ENCODE data around the gene CAPN2.
A peak's percentile ranks its signal among the peaks of the same experiment; 100 is the strongest.

The CAPN2 gene

GRCh38 chr1:223760833-223761232 lies 48.5 kb downstream of the CAPN2 start:
- DNase-seq: no peak
- Histone ChIP-seq H3K36me3 (replicated peaks; ENCODE audit: insufficient read depth, low read length) (no peaks in the 10 kb centered on the region), H3F3A (ENCODE audit: insufficient read depth, low read length) (no peaks in the 10 kb centered on the region), H3K27ac (ENCODE audit: low read length) (no peak overlapping the region), H3K27me3 (replicated peaks; ENCODE audit: insufficient read depth, low read length) (no peaks in the 10 kb centered on the region), H4K20me1 (ENCODE audit: insufficient read depth, low read length) (no peaks in the 10 kb centered on the region), H2AFZ (ENCODE audit: low read length) (no peak overlapping the region), H3K4me1 (ENCODE audit: low read length) (no peaks in the 10 kb centered on the region), H3K79me2 (ENCODE audit: low read length) (no peaks in the 10 kb centered on the region), H3K9me2 (replicated peaks; ENCODE audit: insufficient read depth, low read length) (no peaks in the 10 kb centered on the region), H3K9me3 (replicated peaks; ENCODE audit: insufficient read depth, low read length) (no peaks in the 10 kb centered on the region), H3K9ac (ENCODE audit: low read length) (no peak overlapping the region), H3K4me2 (ENCODE audit: low read depth, low read length) (no peak overlapping the region), H3K4me3 (ENCODE audit: low read length) (no peak overlapping the region)
- TF ChIP-seq CTCF (IDR thresholded peaks at IDR 0.05; ENCODE audit: low read length) (no peak), EZH2 (optimal IDR thresholded peaks at IDR 0.05; ENCODE audit: low read depth, low read length) (no peak), EZH2phosphoT487 (IDR thresholded peaks at IDR 0.05; ENCODE audit: low read length) (no peak)

GRCh38 chr1:223761411-223761810 lies 49.1 kb downstream of the CAPN2 start:
- Histone ChIP-seq H3F3A (ENCODE audit: insufficient read depth, low read length) (no peaks in the 10 kb centered on the region), H3K9me3 (replicated peaks; ENCODE audit: insufficient read depth, low read length) (no peaks in the 10 kb centered on the region), H2AFZ (ENCODE audit: low read length) (no peak overlapping the region), H3K4me1 (ENCODE audit: low read length) (no peaks in the 10 kb centered on the region), H3K36me3 (replicated peaks; ENCODE audit: insufficient read depth, low read length) (no peaks in the 10 kb centered on the region; the same call in 1 of the 2 replicates), H3K27ac (ENCODE audit: low read length) (no peak overlapping the region), H3K9ac (ENCODE audit: low read length) (no peak overlapping the region), H3K9me2 (replicated peaks; ENCODE audit: insufficient read depth, low read length) (no peaks in the 10 kb centered on the region), H3K4me3 (ENCODE audit: low read length) (no peak overlapping the region), H4K20me1 (ENCODE audit: insufficient read depth, low read length) (no peaks in the 10 kb centered on the region), H3K27me3 (replicated peaks; ENCODE audit: insufficient read depth, low read length) (no peaks in the 10 kb centered on the region), H3K79me2 (ENCODE audit: low read length) (no peaks in the 10 kb centered on the region), H3K4me2 (ENCODE audit: low read depth, low read length) (no peak overlapping the region)
- TF ChIP-seq EZH2 (optimal IDR thresholded peaks at IDR 0.05; ENCODE audit: low read depth, low read length): no peak
- no peak for TF ChIP-seq EZH2phosphoT487 (IDR thresholded peaks at IDR 0.05; ENCODE audit: low read length)
- TF ChIP-seq CTCF (IDR thresholded peaks at IDR 0.05; ENCODE audit: low read length): no peak
- DNase-seq: peak; percentile 2

- Histone ChIP-seq H4K20me1 (ENCODE audit: insufficient read depth, low read length) (no peaks in the 10 kb centered on the region), H3K79me2 (ENCODE audit: low read length) (no peaks in the 10 kb centered on the region), H3K27ac (ENCODE audit: low read length) (no peak overlapping the region), H3K9me2 (replicated peaks; ENCODE audit: insufficient read depth, low read length) (no peaks in the 10 kb centered on the region), H3F3A (ENCODE audit: insufficient read depth, low read length) (no peaks in the 10 kb centered on the region), H3K36me3 (replicated peaks; ENCODE audit: insufficient read depth, low read length) (no peaks in the 10 kb centered on the region; the same call in 1 of the 2 replicates), H3K4me2 (ENCODE audit: low read depth, low read length) (no peak overlapping the region), H3K4me3 (ENCODE audit: low read length) (no peak overlapping the region), H2AFZ (ENCODE audit: low read length) (no peak overlapping the region), H3K9me3 (replicated peaks; ENCODE audit: insufficient read depth, low read length) (no peaks in the 10 kb centered on the region), H3K27me3 (replicated peaks; ENCODE audit: insufficient read depth, low read length) (no peaks in the 10 kb centered on the region), H3K4me1 (ENCODE audit: low read length) (no peaks in the 10 kb centered on the region), H3K9ac (ENCODE audit: low read length) (no peak overlapping the region)
- no peak for DNase-seq
- TF ChIP-seq EZH2 (optimal IDR thresholded peaks at IDR 0.05; ENCODE audit: low read depth, low read length) (no peak), CTCF (IDR thresholded peaks at IDR 0.05; ENCODE audit: low read length) (no peak)
These were observed 50.9 kb downstream of the CAPN2 start for GRCh38 chr1:223763251-223763650.
